Smooth muscle cell (in vitro differentiated cells): ENCODE measurements around the gene HLF. TPM values are rescaled to one million over a fixed set of nuclear protein-coding genes. Genes with fewer than 3 reads are reported as not detected.

Experiments
- DNase-seq: peaks from one replicate; lab custom pipeline; 2025; ENCODE audit not compliant: unreplicated experiment; lab: John Stamatoyannopoulos, UW
- H2AFZ ChIP-seq: fragments of 200-600 bp; sonication (generic); 2 replicates; pipeline ENCODE4 v1.6.0; 2016; ENCODE audit warnings: antibody characterized with exemption, low read depth, mild to moderate bottlenecking
- H3F3A ChIP-seq: fragments of 200-600 bp; sonication (generic); 2 replicates; pipeline ENCODE4 v1.6.0; 2017; ENCODE audit warnings: antibody characterized with exemption, low read depth
- H3K27ac ChIP-seq: fragments of 200-600 bp; sonication (generic); 2 replicates; pipeline ENCODE4 v1.5.1; 2016; ENCODE audit warnings: low read depth, mild to moderate bottlenecking
- H3K27me3 ChIP-seq: fragments of 200-600 bp; sonication (generic); 2 replicates; pipeline ENCODE4 v1.6.1; 2016; ENCODE audit warnings: low read depth, mild to moderate bottlenecking
- H3K36me3 ChIP-seq: fragments of 200-600 bp; sonication (generic); 2 replicates; pipeline ENCODE4 v1.5.1; 2016; ENCODE audit warnings: low read depth
- H3K4me1 ChIP-seq: fragments of 200-600 bp; sonication (generic); 2 replicates; pipeline ENCODE4 v1.5.1; 2016; ENCODE audit warnings: low read depth
- H3K4me2 ChIP-seq: fragments of 200-600 bp; sonication (generic); 2 replicates; pipeline ENCODE4 v1.6.0; 2016; ENCODE audit warnings: mild to moderate bottlenecking
- H3K4me3 ChIP-seq: fragments of 200-600 bp; sonication (generic); 2 replicates; pipeline ENCODE4 v1.5.1; 2016; ENCODE audit warnings: mild to moderate bottlenecking
- H3K79me2 ChIP-seq: fragments of 200-600 bp; sonication (generic); 2 replicates; pipeline ENCODE4 v1.6.0; 2016; ENCODE audit warnings: low read depth, mild to moderate bottlenecking
- H3K9ac ChIP-seq: fragments of 200-600 bp; sonication (generic); 2 replicates; pipeline ENCODE4 v1.6.0; 2016; ENCODE audit warnings: low read depth
- H3K9me3 ChIP-seq: fragments of 200-600 bp; sonication (generic); replicated peaks from 2 replicates; pipeline ENCODE4 v1.5.1; 2016; ENCODE audit warnings: low read depth
- H4K20me1 ChIP-seq: fragments of 200-600 bp; sonication (generic); 2 replicates; pipeline ENCODE4 v1.6.0; 2016; ENCODE audit warnings: low read depth
- WGBS: methylation state at CpG from one replicate; pipeline ENCODE4 v1.1.7; 2016; ENCODE audit warnings: low lambda C conversion rate; 5-methylcytosine and 5-hydroxymethylcytosine counted together
- polyA plus RNA-seq: library from polyadenylated mRNA; unstranded; fragments of >200 nt; fragmentation: Nextera tagmentation; extraction: Ambion mirVana; gene quantifications from 2 replicates; pipeline ENCODE4 v1.2.1, GENCODE V29; 2016
- total RNA-seq: library from RNA; depleted of rRNA; stranded (reverse); fragments of >200 nt; gene quantifications from 2 replicates; pipeline ENCODE4 v1.2.3, GENCODE V29; 2014
- TF ChIP-seq, protein P1 (sequence below): fragments of 200-600 bp; sonication (generic); IDR thresholded peaks from 2 replicates; pipeline ENCODE4 v1.5.1; 2017; ENCODE audit warnings: borderline replicate concordance, mild to moderate bottlenecking, antibody characterized with exemption; ENCODE audit not compliant: insufficient read depth, poor library complexity, severe bottlenecking

Gene HLF
- total and polyA plus RNA-seq, 2 experiments from 2014 or later = 0.19 TPM; not detected in 1

- no peak for DNase-seq
- H3F3A ChIP-seq = no peaks in the 10 kb centered on the region
- no peaks in the 10 kb centered on the region for H3K9me3 ChIP-seq
- no peak overlapping the region for H3K4me2 ChIP-seq
- no peaks in the 10 kb centered on the region for H3K27me3 ChIP-seq
- WGBS = 88% methylated on average over 6 of the region's 6 CpGs
- H3K9ac ChIP-seq = no peak overlapping the region
- H2AFZ ChIP-seq = no peak overlapping the region
- no peaks in the 10 kb centered on the region for H3K36me3 ChIP-seq
- H3K4me3 ChIP-seq = no peak overlapping the region
- H3K79me2 ChIP-seq = no peaks in the 10 kb centered on the region
- no peaks in the 10 kb centered on the region for H4K20me1 ChIP-seq
- TF ChIP-seq, protein P1, sequence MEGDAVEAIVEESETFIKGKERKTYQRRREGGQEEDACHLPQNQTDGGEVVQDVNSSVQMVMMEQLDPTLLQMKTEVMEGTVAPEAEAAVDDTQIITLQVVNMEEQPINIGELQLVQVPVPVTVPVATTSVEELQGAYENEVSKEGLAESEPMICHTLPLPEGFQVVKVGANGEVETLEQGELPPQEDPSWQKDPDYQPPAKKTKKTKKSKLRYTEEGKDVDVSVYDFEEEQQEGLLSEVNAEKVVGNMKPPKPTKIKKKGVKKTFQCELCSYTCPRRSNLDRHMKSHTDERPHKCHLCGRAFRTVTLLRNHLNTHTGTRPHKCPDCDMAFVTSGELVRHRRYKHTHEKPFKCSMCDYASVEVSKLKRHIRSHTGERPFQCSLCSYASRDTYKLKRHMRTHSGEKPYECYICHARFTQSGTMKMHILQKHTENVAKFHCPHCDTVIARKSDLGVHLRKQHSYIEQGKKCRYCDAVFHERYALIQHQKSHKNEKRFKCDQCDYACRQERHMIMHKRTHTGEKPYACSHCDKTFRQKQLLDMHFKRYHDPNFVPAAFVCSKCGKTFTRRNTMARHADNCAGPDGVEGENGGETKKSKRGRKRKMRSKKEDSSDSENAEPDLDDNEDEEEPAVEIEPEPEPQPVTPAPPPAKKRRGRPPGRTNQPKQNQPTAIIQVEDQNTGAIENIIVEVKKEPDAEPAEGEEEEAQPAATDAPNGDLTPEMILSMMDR = no peak
- H3K4me1 ChIP-seq = no peaks in the 10 kb centered on the region
- H3K27ac ChIP-seq = no peak overlapping the region
Measured at GRCh38 chr17:55305321-55306087, 40.7 kb downstream of the HLF start.

DNA sequence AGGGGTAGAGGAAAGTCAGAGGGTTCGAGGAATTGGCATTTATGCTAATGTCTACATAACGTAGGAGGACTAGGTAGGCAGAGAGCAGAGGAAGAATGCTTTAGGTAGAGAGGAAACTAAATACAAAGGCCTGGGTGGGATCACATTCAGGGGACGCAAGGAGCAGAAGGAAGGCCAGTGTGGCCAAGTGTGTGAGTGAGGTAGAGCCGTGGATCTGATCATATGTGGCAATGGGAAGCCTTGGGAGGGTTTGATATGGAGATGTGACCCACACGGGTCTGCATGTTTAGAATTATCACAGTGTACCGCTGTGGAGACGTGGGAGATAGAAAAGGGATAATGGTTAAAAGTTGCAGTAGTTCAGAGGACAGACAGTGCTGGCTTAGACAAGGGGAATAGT, 43.1 kb downstream of the HLF start:
- H3K9ac ChIP-seq = no peak overlapping the region
- H3F3A ChIP-seq = no peaks in the 10 kb centered on the region
- no peak for DNase-seq
- H4K20me1 ChIP-seq = no peaks in the 10 kb centered on the region
- TF ChIP-seq, protein P1 = no peak
- no peaks in the 10 kb centered on the region for H3K79me2 ChIP-seq
- H3K4me1 ChIP-seq = no peaks in the 10 kb centered on the region
- H3K4me3 ChIP-seq = no peak overlapping the region
- WGBS = 89% methylated on average over 7 of the region's 7 CpGs
- no peak overlapping the region for H3K27ac ChIP-seq
- no peaks in the 10 kb centered on the region for H3K9me3 ChIP-seq
- no peaks in the 10 kb centered on the region for H3K27me3 ChIP-seq
- no peaks in the 10 kb centered on the region for H3K36me3 ChIP-seq
- no peak overlapping the region for H3K4me2 ChIP-seq
- H2AFZ ChIP-seq = no peak overlapping the region

DNA sequence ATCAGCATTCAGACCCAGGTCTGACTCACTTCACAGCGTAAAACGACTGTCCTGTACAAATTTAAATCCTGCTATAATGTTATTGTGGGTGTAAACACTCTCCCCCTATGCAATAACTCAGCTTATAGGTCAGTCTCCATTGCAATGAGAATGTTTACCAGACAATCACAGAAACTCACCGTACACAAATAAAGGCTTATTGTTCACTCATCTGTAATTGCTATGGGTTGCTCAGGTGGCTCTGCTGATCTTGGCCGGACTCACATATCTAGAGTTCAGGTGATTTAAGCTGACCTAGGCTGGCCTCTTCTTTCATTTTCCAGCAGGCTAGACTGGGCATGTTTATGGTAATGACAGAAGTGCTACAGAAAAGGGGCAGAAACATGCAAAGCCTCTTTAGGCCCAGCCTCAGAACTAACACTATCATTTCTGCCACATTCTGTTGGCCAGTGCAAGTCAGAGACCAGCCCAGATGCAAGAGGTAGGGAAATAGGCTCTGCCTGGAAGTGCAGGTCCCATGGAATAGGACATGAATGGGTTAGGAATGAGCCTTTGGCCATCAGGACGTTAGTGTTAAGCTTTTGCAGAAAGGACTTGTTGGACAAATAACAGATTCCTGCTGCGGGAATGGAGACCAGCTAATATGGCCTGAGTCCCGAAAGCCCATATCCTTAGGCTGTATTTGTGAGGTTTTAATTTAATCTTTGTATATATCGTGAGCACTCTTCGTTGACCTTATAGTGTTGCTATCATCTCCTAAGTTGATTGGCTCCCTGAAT, 44.0 kb downstream of the HLF start:
- H3K27ac ChIP-seq = no peak overlapping the region
- no peaks in the 10 kb centered on the region for H3K27me3 ChIP-seq
- no peaks in the 10 kb centered on the region for H3K4me1 ChIP-seq
- H2AFZ ChIP-seq = no peak overlapping the region
- H3K4me3 ChIP-seq = no peak overlapping the region
- no peaks in the 10 kb centered on the region for H3K36me3 ChIP-seq
- DNase-seq = no peak
- H4K20me1 ChIP-seq = no peaks in the 10 kb centered on the region
- no peaks in the 10 kb centered on the region for H3K79me2 ChIP-seq
- no peak overlapping the region for H3K9ac ChIP-seq
- H3K9me3 ChIP-seq = no peaks in the 10 kb centered on the region
- H3K4me2 ChIP-seq = no peak overlapping the region
- no peaks in the 10 kb centered on the region for H3F3A ChIP-seq
- TF ChIP-seq, protein P1 = no peak
- WGBS = 71% methylated on average over 9 of the region's 9 CpGs
